Measurements from ENCODE around the gene HRC. TPM values are rescaled to one million over a fixed set of nuclear protein-coding genes. Genes with fewer than 3 reads are reported as not detected.

The HRC gene
- polyA plus RNA-seq, 3 donors: not detected

GRCh38 chr19:49150944-49151243 lies 4.3 kb downstream of the HRC start:
- 12% methylated on average over 7 of the region's 16 CpGs for WGBS (ENCODE audit: insufficient coverage)
- Mint-ChIP-seq H3K27ac (no peak overlapping the region), H3K27me3 (ENCODE audit: low read depth in 3 of 3) (peaks cover 75 to 92% (median 81%) of the 10 kb centered on the region in 3 donors), H3K4me1 (peaks cover 47% of the 10 kb centered on the region), H3K4me3 (peak overlapping the region; percentile 79 to 93), H3K36me3 (peaks cover 3 to 4% of the 10 kb centered on the region in 2 donors), H3K9me3 (peaks cover 14 to 39% (median 28%) of the 10 kb centered on the region in 7 donors)
- no peak for DNase-seq
- Histone ChIP-seq H3K4me3 (replicated peaks in 1 of 3; ENCODE audit: low read depth in 2 of 3, low read length in 3 of 3) (peak overlapping the region in 2 of 3 experiments; percentile 59 to 79), H2AFZ (ENCODE audit: insufficient read depth, low read depth, low read length, poor library complexity, severe bottlenecking) (peak overlapping the region; percentile 86), H4K20me1 (ENCODE audit: insufficient read depth, low read length) (no peaks in the 10 kb centered on the region), H3K9me3 (replicated peaks in 1 of 2; ENCODE audit: control insufficient read depth in 1 of 2, insufficient read depth in 1 of 2, low read length in 2 of 2) (peaks cover 22 to 30% of the 10 kb centered on the region in 2 donors), H3K9ac (ENCODE audit: insufficient read depth, low read length, poor library complexity, severe bottlenecking) (peak overlapping the region; percentile 45), H3K27ac (ENCODE audit: low read depth in 1 of 2, low read length in 2 of 2) (no peak overlapping the region), H3K4me2 (replicated peaks; ENCODE audit: extremely low read depth, low read length, poor library complexity, severe bottlenecking) (peak overlapping the region; percentile 87), H3K27me3 (ENCODE audit: control insufficient read depth in 2 of 2, insufficient read depth in 2 of 2, low read length in 2 of 2) (peaks cover 13 to 63% of the 10 kb centered on the region in 2 donors), H3K4me1 (ENCODE audit: control insufficient read depth in 1 of 2, insufficient read depth in 2 of 2, low read length in 2 of 2) (peaks cover 36 to 57% of the 10 kb centered on the region in 2 donors), H3K36me3 (replicated peaks in 1 of 2; ENCODE audit: control insufficient read depth in 1 of 2, insufficient read depth in 2 of 2, low read length in 2 of 2) (no peaks in the 10 kb centered on the region), H3K79me2 (ENCODE audit: insufficient read depth, low read length) (no peaks in the 10 kb centered on the region)
- TF ChIP-seq, protein P1, sequence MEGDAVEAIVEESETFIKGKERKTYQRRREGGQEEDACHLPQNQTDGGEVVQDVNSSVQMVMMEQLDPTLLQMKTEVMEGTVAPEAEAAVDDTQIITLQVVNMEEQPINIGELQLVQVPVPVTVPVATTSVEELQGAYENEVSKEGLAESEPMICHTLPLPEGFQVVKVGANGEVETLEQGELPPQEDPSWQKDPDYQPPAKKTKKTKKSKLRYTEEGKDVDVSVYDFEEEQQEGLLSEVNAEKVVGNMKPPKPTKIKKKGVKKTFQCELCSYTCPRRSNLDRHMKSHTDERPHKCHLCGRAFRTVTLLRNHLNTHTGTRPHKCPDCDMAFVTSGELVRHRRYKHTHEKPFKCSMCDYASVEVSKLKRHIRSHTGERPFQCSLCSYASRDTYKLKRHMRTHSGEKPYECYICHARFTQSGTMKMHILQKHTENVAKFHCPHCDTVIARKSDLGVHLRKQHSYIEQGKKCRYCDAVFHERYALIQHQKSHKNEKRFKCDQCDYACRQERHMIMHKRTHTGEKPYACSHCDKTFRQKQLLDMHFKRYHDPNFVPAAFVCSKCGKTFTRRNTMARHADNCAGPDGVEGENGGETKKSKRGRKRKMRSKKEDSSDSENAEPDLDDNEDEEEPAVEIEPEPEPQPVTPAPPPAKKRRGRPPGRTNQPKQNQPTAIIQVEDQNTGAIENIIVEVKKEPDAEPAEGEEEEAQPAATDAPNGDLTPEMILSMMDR (IDR thresholded peaks at IDR 0.05): no peak
- intact Hi-C loops (cut with micrococcal nuclease): loop anchor here in 1 of 2 donors (5.0 kb wide), 1 partner anchor 56 kb away; no protein-coding TSS in a partner anchor

GRCh38 chr19:49150106-49150943 lies 4.9 kb downstream of the HRC start:
- peak overlapping the region in 3 of 7 donors; percentile 20 to 71 (median 63) for H3K27ac Mint-ChIP-seq
- H3K9me3 Mint-ChIP-seq: peaks cover 14 to 39% (median 28%) of the 10 kb centered on the region in 7 donors
- peaks cover 72 to 89% (median 75%) of the 10 kb centered on the region in 3 donors for H3K27me3 Mint-ChIP-seq (ENCODE audit: low read depth in 3 of 3)
- H3K4me1 Mint-ChIP-seq: peaks cover 49% of the 10 kb centered on the region
- no peaks in the 10 kb centered on the region for H4K20me1 ChIP-seq (ENCODE audit: insufficient read depth, low read length)
- TF ChIP-seq, protein P1 (IDR thresholded peaks at IDR 0.05): no peak
- H3K4me3 Mint-ChIP-seq: peak overlapping the region; percentile 79 to 93
- no peak overlapping the region for H3K27ac ChIP-seq (ENCODE audit: low read depth in 1 of 2, low read length in 2 of 2)
- peaks cover 3 to 4% of the 10 kb centered on the region in 2 donors for H3K36me3 Mint-ChIP-seq
- no peaks in the 10 kb centered on the region for H3K36me3 ChIP-seq (replicated peaks in 1 of 2; ENCODE audit: control insufficient read depth in 1 of 2, insufficient read depth in 2 of 2, low read length in 2 of 2)
- peaks cover 13 to 58% of the 10 kb centered on the region in 2 donors for H3K27me3 ChIP-seq (ENCODE audit: control insufficient read depth in 2 of 2, insufficient read depth in 2 of 2, low read length in 2 of 2)
- peaks cover 39 to 61% of the 10 kb centered on the region in 2 donors for H3K4me1 ChIP-seq (ENCODE audit: control insufficient read depth in 1 of 2, insufficient read depth in 2 of 2, low read length in 2 of 2)
- intact Hi-C loops (cut with micrococcal nuclease): loop anchor here in 1 of 2 donors (5.0 kb wide), 1 partner anchor 57 kb away; no protein-coding TSS in a partner anchor
- peak overlapping the region; percentile 40 to 79 (median 59) for H3K4me3 ChIP-seq (replicated peaks in 1 of 3; ENCODE audit: low read depth in 2 of 3, low read length in 3 of 3)
- WGBS (ENCODE audit: insufficient coverage): 0% methylated on average over 54 of the region's 75 CpGs
- H3K79me2 ChIP-seq (ENCODE audit: insufficient read depth, low read length): no peaks in the 10 kb centered on the region
- H3K9ac ChIP-seq (ENCODE audit: insufficient read depth, low read length, poor library complexity, severe bottlenecking): peak overlapping the region; percentile 45
- peak; percentile 39 to 66 (median 57) for DNase-seq
- peaks cover 22 to 30% of the 10 kb centered on the region in 2 donors for H3K9me3 ChIP-seq (replicated peaks in 1 of 2; ENCODE audit: control insufficient read depth in 1 of 2, insufficient read depth in 1 of 2, low read length in 2 of 2)
- H2AFZ ChIP-seq (ENCODE audit: insufficient read depth, low read depth, low read length, poor library complexity, severe bottlenecking): peak overlapping the region; percentile 86
- H3K4me2 ChIP-seq (replicated peaks; ENCODE audit: extremely low read depth, low read length, poor library complexity, severe bottlenecking): peak overlapping the region; percentile 87

Data from CD14-positive monocyte (primary cell).